Effector memory CD4-positive, alpha-beta T cell (primary cell): ENCODE results near the gene ADAMTS9.

Experiments used
- DNase-seq, 3 donors: peaks; one replicate each; pipeline ENCODE4 v3.0.0-alpha.2; 2020
- H3K27ac ChIP-seq: 2 replicates; pipeline ENCODE4 v1.7.0; 2013; ENCODE audit warnings: mild to moderate bottlenecking, low read length, moderate library complexity; ENCODE audit not compliant: insufficient read depth, poor library complexity, severe bottlenecking
- H3K27me3 ChIP-seq: replicated peaks from 2 replicates; pipeline ENCODE4 v1.7.0; 2013; ENCODE audit warnings: mild to moderate bottlenecking, low read length; ENCODE audit not compliant: insufficient read depth, control insufficient read depth, poor library complexity, severe bottlenecking
- H3K36me3 ChIP-seq: 2 replicates; pipeline ENCODE4 v1.7.0; 2013; ENCODE audit warnings: mild to moderate bottlenecking, low read length, moderate library complexity; ENCODE audit not compliant: control insufficient read depth, insufficient read depth
- H3K4me1 ChIP-seq: 2 replicates; pipeline ENCODE4 v1.7.0; 2013; ENCODE audit warnings: low read length, mild to moderate bottlenecking; ENCODE audit not compliant: control insufficient read depth, insufficient read depth, poor library complexity, severe bottlenecking
- H3K4me3 ChIP-seq: 2 replicates; pipeline ENCODE4 v1.7.0; 2013; ENCODE audit warnings: low read length, low read depth, mild to moderate bottlenecking; ENCODE audit not compliant: insufficient read depth, poor library complexity, severe bottlenecking
- H3K9me3 ChIP-seq: 2 replicates; pipeline ENCODE4 v1.7.0; 2013; ENCODE audit warnings: mild to moderate bottlenecking, low read length, moderate library complexity; ENCODE audit not compliant: control insufficient read depth

The ADAMTS9 gene

GRCh38 chr3:64685800-64686445, 1.9 kb downstream of the ADAMTS9 start:
- H3K27ac ChIP-seq = no peak overlapping the region
- H3K27me3 ChIP-seq = no peaks in the 10 kb centered on the region
- H3K9me3 ChIP-seq = no peaks in the 10 kb centered on the region
- H3K4me1 ChIP-seq = no peaks in the 10 kb centered on the region
- DNase-seq = no peak
- no peaks in the 10 kb centered on the region for H3K36me3 ChIP-seq
- no peak overlapping the region for H3K4me3 ChIP-seq

GRCh38 chr3:64685331-64685799, 2.4 kb downstream of the ADAMTS9 start:
- no peak for DNase-seq
- H3K4me1 ChIP-seq = no peaks in the 10 kb centered on the region
- H3K4me3 ChIP-seq = no peak overlapping the region
- no peaks in the 10 kb centered on the region for H3K9me3 ChIP-seq
- H3K27me3 ChIP-seq = no peaks in the 10 kb centered on the region
- no peak overlapping the region for H3K27ac ChIP-seq
- no peaks in the 10 kb centered on the region for H3K36me3 ChIP-seq

- no peak overlapping the region for H3K4me3 ChIP-seq
- DNase-seq = no peak
- no peaks in the 10 kb centered on the region for H3K27me3 ChIP-seq
- H3K4me1 ChIP-seq = no peaks in the 10 kb centered on the region
- no peaks in the 10 kb centered on the region for H3K36me3 ChIP-seq
- no peak overlapping the region for H3K27ac ChIP-seq
- no peaks in the 10 kb centered on the region for H3K9me3 ChIP-seq
Measured at GRCh38 chr3:64684715-64685261, 3.0 kb downstream of the ADAMTS9 start.

- no peaks in the 10 kb centered on the region for H3K4me1 ChIP-seq
- H3K27me3 ChIP-seq = no peaks in the 10 kb centered on the region
- no peak overlapping the region for H3K4me3 ChIP-seq
- H3K9me3 ChIP-seq = no peaks in the 10 kb centered on the region
- DNase-seq = no peak
- no peak overlapping the region for H3K27ac ChIP-seq
- no peaks in the 10 kb centered on the region for H3K36me3 ChIP-seq
Measured at GRCh38 chr3:64681827-64682226, 6.0 kb downstream of the ADAMTS9 start.

GRCh38 chr3:64681015-64681414, 6.8 kb downstream of the ADAMTS9 start:
- no peaks in the 10 kb centered on the region for H3K4me1 ChIP-seq
- no peaks in the 10 kb centered on the region for H3K27me3 ChIP-seq
- H3K4me3 ChIP-seq = no peak overlapping the region
- H3K9me3 ChIP-seq = no peaks in the 10 kb centered on the region
- DNase-seq = no peak
- no peaks in the 10 kb centered on the region for H3K36me3 ChIP-seq
- no peak overlapping the region for H3K27ac ChIP-seq

GRCh38 chr3:64680334-64680733, 7.5 kb downstream of the ADAMTS9 start:
- no peaks in the 10 kb centered on the region for H3K4me1 ChIP-seq
- no peak for DNase-seq
- H3K4me3 ChIP-seq = no peak overlapping the region
- no peaks in the 10 kb centered on the region for H3K36me3 ChIP-seq
- H3K27ac ChIP-seq = no peak overlapping the region
- no peaks in the 10 kb centered on the region for H3K27me3 ChIP-seq
- H3K9me3 ChIP-seq = no peaks in the 10 kb centered on the region

GRCh38 chr3:64677961-64678716, 9.7 kb downstream of the ADAMTS9 start:
- no peak overlapping the region for H3K4me3 ChIP-seq
- no peaks in the 10 kb centered on the region for H3K4me1 ChIP-seq
- H3K9me3 ChIP-seq = no peaks in the 10 kb centered on the region
- no peaks in the 10 kb centered on the region for H3K36me3 ChIP-seq
- no peak for DNase-seq
- H3K27ac ChIP-seq = no peak overlapping the region
- H3K27me3 ChIP-seq = no peaks in the 10 kb centered on the region

GRCh38 chr3:64676831-64677230, 11.0 kb downstream of the ADAMTS9 start:
- Histone ChIP-seq H3K4me3 (no peak overlapping the region), H3K9me3 (no peaks in the 10 kb centered on the region), H3K4me1 (no peaks in the 10 kb centered on the region), H3K27me3 (no peaks in the 10 kb centered on the region), H3K36me3 (no peaks in the 10 kb centered on the region), H3K27ac (no peak overlapping the region)
- DNase-seq = no peak

- Histone ChIP-seq H3K4me1 (no peaks in the 10 kb centered on the region), H3K27ac (no peak overlapping the region), H3K27me3 (no peaks in the 10 kb centered on the region), H3K4me3 (no peak overlapping the region), H3K36me3 (no peaks in the 10 kb centered on the region), H3K9me3 (no peaks in the 10 kb centered on the region)
- no peak for DNase-seq
Measured at GRCh38 chr3:64675687-64676247, 12.0 kb downstream of the ADAMTS9 start.

GRCh38 chr3:64674591-64675076, 13.2 kb downstream of the ADAMTS9 start:
- H3K4me3 ChIP-seq = no peak overlapping the region
- no peaks in the 10 kb centered on the region for H3K36me3 ChIP-seq
- no peak for DNase-seq
- H3K27me3 ChIP-seq = no peaks in the 10 kb centered on the region
- H3K27ac ChIP-seq = no peak overlapping the region
- H3K4me1 ChIP-seq = no peaks in the 10 kb centered on the region
- H3K9me3 ChIP-seq = no peaks in the 10 kb centered on the region
